Kidney (tissue), 14 donors: Measurements from ENCODE around the gene PLA2G6. TPM values are rescaled to one million over a fixed set of nuclear protein-coding genes. Genes with fewer than 3 reads are reported as not detected.

Experiments
- DNase-seq, 5 donors: peaks; one replicate each; pipeline ENCODE4 v3.0.0-alpha.2; 2013 to 2020
- FAIRE-seq: peaks from 2 replicates; lab custom pipeline; 2012; peaks lifted over from hg19 to GRCh38; lab: Jason Lieb, UNC
- H3K27ac ChIP-seq, 2 donors: one replicate each; pipeline ENCODE4 v1.7.0; 2013; ENCODE audit warnings: low read depth in 2 of 2, low read length in 2 of 2, inconsistent platforms in 1 of 2
- H3K27me3 ChIP-seq: one replicate; pipeline ENCODE4 v1.7.1; 2013; ENCODE audit warnings: low read length, inconsistent platforms; ENCODE audit not compliant: control insufficient read depth, insufficient read depth
- H3K36me3 ChIP-seq, 3 donors: one replicate each; pipeline versions ENCODE4 v1.7.0 to v1.7.1; 2013; ENCODE audit warnings: low read length in 3 of 3, control low read depth in 1 of 3, inconsistent platforms in 1 of 3; ENCODE audit not compliant: insufficient read depth in 3 of 3, control insufficient read depth in 2 of 3
- H3K4me1 ChIP-seq, 3 donors: one replicate each; pipeline versions ENCODE4 v1.7.0 to v1.7.1; 2013; ENCODE audit warnings: low read length in 3 of 3, inconsistent platforms in 1 of 3, low read depth in 1 of 3; ENCODE audit not compliant: control insufficient read depth in 2 of 3, insufficient read depth in 2 of 3
- H3K4me3 ChIP-seq, 3 donors: one replicate each; pipeline versions ENCODE4 v1.7.0 to v1.8.1; 2013; ENCODE audit warnings: low read length in 3 of 3, control low read depth in 1 of 3, inconsistent platforms in 1 of 3
- H3K9ac ChIP-seq, 3 donors: one replicate each; pipeline versions ENCODE4 v1.7.0 to v1.7.1; 2013; ENCODE audit warnings: low read length in 3 of 3, control low read depth in 1 of 3, inconsistent platforms in 1 of 3
- H3K9me3 ChIP-seq, 3 donors: one replicate each; pipeline versions ENCODE4 v1.7.0 to v1.7.1; 2013; ENCODE audit warnings: low read length in 3 of 3, control low read depth in 1 of 3, inconsistent platforms in 1 of 3; ENCODE audit not compliant: control insufficient read depth in 2 of 3, insufficient read depth in 1 of 3
- intact Hi-C: fragments of 100-400 bp; cut with DNase I; formaldehyde crosslinking; loops from one replicate; pipeline ENCODE4 v1.11.1; 2022
- polyA plus RNA-seq: library from polyadenylated mRNA; stranded (reverse); fragments of 350-450 nt; fragmentation: Illumina TruSeq; extraction: RNeasy Lipid Tissue Mini Kit (QIAGEN cat#74804); gene quantifications from one replicate; pipeline ENCODE4 v1.2.3, GENCODE V29; 2014; ENCODE audit warnings: low read depth, low replicate concordance; ENCODE audit not compliant: insufficient read depth
- total RNA-seq: library from RNA; stranded (reverse); fragmentation: NEBNext Ultra II Directional; extraction: Animal tissue kit (Norgen Biotek cat#: 25700); gene quantifications from one replicate; pipeline ENCODE4 v1.2.1, GENCODE V29; 2021
- TF ChIP-seq, protein P1 (sequence below): IDR thresholded peaks from 3 replicates; pipeline ENCODE4 v1.5.1; 2012; ENCODE audit warnings: mild to moderate bottlenecking, moderate library complexity, borderline replicate concordance; ENCODE audit not compliant: insufficient read depth; ENCODE audit errors: extremely low read depth
- donor health status: control.
- donor health status: control.
- donor health status: control.
- donor health status: control.
- donor health status: control.
- donor health status: DM: yes; HTN: yes; CAD: no.
- donor health status: Normal renal cell carcinoma (clear cell type).

Gene PLA2G6
- total and polyA plus RNA-seq, 2 donors from 2014 or later = 26.6 to 61.6 TPM

DNA sequence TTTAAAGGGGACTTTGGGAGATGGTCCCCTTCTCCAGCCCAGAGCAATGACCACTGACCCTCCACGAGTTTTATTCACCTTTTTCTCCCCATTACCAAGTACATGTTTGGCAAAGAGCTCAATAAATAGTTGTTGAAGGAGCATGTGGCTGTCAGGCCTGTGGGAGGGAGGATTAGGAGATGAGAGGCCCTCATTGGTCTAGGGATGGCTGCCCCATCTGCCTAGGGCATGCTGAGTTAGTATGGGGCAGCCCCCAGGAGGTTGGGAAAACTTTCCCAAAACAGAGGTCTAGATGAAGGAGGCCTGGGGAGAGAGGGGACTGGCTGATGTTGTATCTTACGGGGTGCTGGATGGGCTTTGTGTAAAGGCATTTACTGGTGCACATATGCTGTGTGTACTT, 30.8 kb upstream of the PLA2G6 start:
- H3K4me3 ChIP-seq = no peak overlapping the region
- H3K27me3 ChIP-seq = no peaks in the 10 kb centered on the region
- H3K4me1 ChIP-seq = peaks cover 0 to 6% (median 0%) of the 10 kb centered on the region in 3 donors
- no peak overlapping the region for H3K9ac ChIP-seq
- intact Hi-C loops = no loop called here
- H3K9me3 ChIP-seq = no peaks in the 10 kb centered on the region
- H3K27ac ChIP-seq = no peak overlapping the region
- TF ChIP-seq, protein P1, sequence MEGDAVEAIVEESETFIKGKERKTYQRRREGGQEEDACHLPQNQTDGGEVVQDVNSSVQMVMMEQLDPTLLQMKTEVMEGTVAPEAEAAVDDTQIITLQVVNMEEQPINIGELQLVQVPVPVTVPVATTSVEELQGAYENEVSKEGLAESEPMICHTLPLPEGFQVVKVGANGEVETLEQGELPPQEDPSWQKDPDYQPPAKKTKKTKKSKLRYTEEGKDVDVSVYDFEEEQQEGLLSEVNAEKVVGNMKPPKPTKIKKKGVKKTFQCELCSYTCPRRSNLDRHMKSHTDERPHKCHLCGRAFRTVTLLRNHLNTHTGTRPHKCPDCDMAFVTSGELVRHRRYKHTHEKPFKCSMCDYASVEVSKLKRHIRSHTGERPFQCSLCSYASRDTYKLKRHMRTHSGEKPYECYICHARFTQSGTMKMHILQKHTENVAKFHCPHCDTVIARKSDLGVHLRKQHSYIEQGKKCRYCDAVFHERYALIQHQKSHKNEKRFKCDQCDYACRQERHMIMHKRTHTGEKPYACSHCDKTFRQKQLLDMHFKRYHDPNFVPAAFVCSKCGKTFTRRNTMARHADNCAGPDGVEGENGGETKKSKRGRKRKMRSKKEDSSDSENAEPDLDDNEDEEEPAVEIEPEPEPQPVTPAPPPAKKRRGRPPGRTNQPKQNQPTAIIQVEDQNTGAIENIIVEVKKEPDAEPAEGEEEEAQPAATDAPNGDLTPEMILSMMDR = no peak
- FAIRE-seq = no peak
- no peak for DNase-seq
- no peaks in the 10 kb centered on the region for H3K36me3 ChIP-seq

DNA sequence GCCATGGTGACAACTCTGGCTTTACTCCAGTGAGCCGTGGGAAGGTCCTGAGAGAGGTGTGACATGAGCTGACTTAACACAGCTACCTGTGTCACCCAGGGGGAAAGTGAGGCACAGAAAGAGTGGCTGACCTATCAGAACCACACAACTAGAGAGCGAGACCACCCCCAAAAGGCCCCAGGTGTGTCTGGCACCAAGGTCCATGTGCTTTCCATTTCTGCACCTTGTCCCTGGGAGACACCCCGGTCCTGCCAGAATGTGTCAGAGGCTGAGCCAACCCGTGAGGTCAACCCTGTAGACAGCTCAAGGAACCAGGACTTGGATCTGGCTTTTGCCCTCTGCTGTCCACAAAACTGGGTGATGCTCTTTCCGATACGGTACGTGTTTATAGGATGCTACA, 29.9 kb upstream of the PLA2G6 start:
- Histone ChIP-seq H3K27ac (no peak overlapping the region), H3K4me3 (no peak overlapping the region), H3K36me3 (no peaks in the 10 kb centered on the region), H3K4me1 (peaks cover 0 to 6% (median 0%) of the 10 kb centered on the region in 3 donors), H3K9me3 (no peaks in the 10 kb centered on the region), H3K9ac (no peak overlapping the region), H3K27me3 (no peaks in the 10 kb centered on the region)
- intact Hi-C loops = no loop called here
- FAIRE-seq = no peak
- no peak for DNase-seq
- TF ChIP-seq, protein P1 = no peak

DNA sequence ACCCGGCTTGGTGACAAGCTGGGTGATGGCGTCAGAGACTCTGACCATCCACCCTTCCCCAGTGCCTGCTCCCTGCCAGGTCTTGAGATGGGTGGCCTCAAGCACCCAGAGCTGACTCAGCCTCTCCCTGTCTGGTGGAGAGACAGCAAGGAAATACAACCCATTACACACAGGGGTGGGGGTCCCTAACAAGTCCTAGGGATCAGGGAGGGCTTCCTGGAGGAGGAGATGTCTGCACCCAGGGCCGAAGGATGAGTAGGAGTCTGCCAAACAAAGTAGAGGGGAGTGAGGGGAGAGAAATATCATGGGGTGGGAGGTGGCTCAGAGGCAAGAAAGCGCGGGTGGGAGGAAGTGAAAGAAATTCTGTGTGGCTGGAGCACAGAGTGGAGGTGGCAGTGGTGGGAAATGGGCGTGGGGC, 26.9 kb upstream of the PLA2G6 start:
- H3K4me3 ChIP-seq = no peak overlapping the region

More for the DNA sequence above, 26.9 kb upstream of the PLA2G6 start:
- no peak overlapping the region for H3K9ac ChIP-seq
- no peaks in the 10 kb centered on the region for H3K27me3 ChIP-seq
- DNase-seq (no peak), FAIRE-seq (no peak)
- intact Hi-C loops = no loop called here
- TF ChIP-seq, protein P1 = no peak
- H3K4me1 ChIP-seq = peaks cover 0 to 11% (median 0%) of the 10 kb centered on the region in 3 donors
- no peaks in the 10 kb centered on the region for H3K36me3 ChIP-seq
- H3K9me3 ChIP-seq = no peaks in the 10 kb centered on the region
- no peak overlapping the region for H3K27ac ChIP-seq
